MCF 10A (cell line): ENCODE data around the gene PUS1. TPM values are rescaled to one million over a fixed set of nuclear protein-coding genes. Genes with fewer than 3 reads are reported as not detected.

Experiments used
- BruUV-seq: library from RNA; stranded (reverse); fragments of 400-500 nt; replicated peaks from 2 replicates; lab custom pipeline; 2021; lab: Mats Ljungman, UMichigan
- CTCF ChIA-PET: fragments of 300-600 bp; sonication (Branson Sonifier 250); formaldehyde crosslinking; extraction: SDS; loops from one replicate; lab custom pipeline; 2021; ENCODE audit warnings: antibody characterized with exemption, inconsistent platforms; lab: Yijun Ruan, JAX
- POLR2A ChIA-PET: fragments of 300-600, 350-650 bp; sonication (Branson Sonifier 250); formaldehyde crosslinking; extraction: SDS; loops from one replicate; lab custom pipeline; 2020; ENCODE audit warnings: antibody characterized with exemption, inconsistent platforms; lab: Yijun Ruan, JAX
- DNase-seq: peaks from one replicate; pipeline ENCODE4 v3.0.0-alpha.2; 2018; ENCODE audit not compliant: unreplicated experiment
- H3K27ac Mint-ChIP-seq: one replicate; pipeline ENCODE4 v1.8.0; 2022; ENCODE audit warnings: mild to moderate bottlenecking, low read depth, mixed read lengths; ENCODE audit not compliant: unreplicated experiment
- H3K27me3 Mint-ChIP-seq: one replicate; pipeline ENCODE4 v1.8.0; 2022; ENCODE audit warnings: mixed read lengths; ENCODE audit not compliant: insufficient read depth, unreplicated experiment
- H3K36me3 Mint-ChIP-seq: one replicate; pipeline ENCODE4 v1.8.0; 2022; ENCODE audit warnings: mild to moderate bottlenecking, moderate library complexity, mixed read lengths; ENCODE audit not compliant: insufficient read depth, unreplicated experiment
- H3K4me1 Mint-ChIP-seq: one replicate; pipeline ENCODE4 v1.8.0; 2022; ENCODE audit warnings: mixed read lengths; ENCODE audit not compliant: insufficient read depth, unreplicated experiment
- H3K4me3 Mint-ChIP-seq: one replicate; pipeline ENCODE4 v1.8.0; 2022; ENCODE audit warnings: mild to moderate bottlenecking, moderate library complexity, mixed read lengths; ENCODE audit not compliant: unreplicated experiment
- H3K9me3 Mint-ChIP-seq: one replicate; pipeline ENCODE4 v1.8.0; 2022; ENCODE audit warnings: mixed read lengths; ENCODE audit not compliant: unreplicated experiment
- CTCF ChIP-seq: fragments of 200-600 bp; IDR thresholded peaks from one replicate; pipeline ENCODE4 v1.8.0; 2022; ENCODE audit warnings: antibody characterized with exemption, mild to moderate bottlenecking; ENCODE audit not compliant: unreplicated experiment
- intact Hi-C: fragments of 100-400 bp; cut with micrococcal nuclease; formaldehyde crosslinking; loops from 2 replicates; pipeline ENCODE4 v1.14.1; 2022
- total RNA-seq: library from RNA; stranded (reverse); gene quantifications from 2 replicates; pipeline ENCODE4 v1.2.3, GENCODE V29; 2022

PUS1 gene
- total RNA-seq, 1 experiment from 2014 or later, result 72.3 TPM

- H3K27ac Mint-ChIP-seq, result no peak overlapping the region
- H3K36me3 Mint-ChIP-seq, result peaks cover 32% of the 10 kb centered on the region
- H3K9me3 Mint-ChIP-seq, result no peaks in the 10 kb centered on the region
- no peak overlapping the region for H3K4me3 Mint-ChIP-seq
- intact Hi-C loops, result no loop called here
- CTCF ChIA-PET, result interaction anchor here (0.6 kb wide), 1 partner anchor 11 kb away, joined by 3 read pairs; no protein-coding TSS in a partner anchor
- H3K27me3 Mint-ChIP-seq, result no peaks in the 10 kb centered on the region
- TF ChIP-seq CTCF, result no peak
- peaks cover 30% of the 10 kb centered on the region for H3K4me1 Mint-ChIP-seq
- POLR2A ChIA-PET, result no interaction called here
- BruUV-seq, result no TSS peak
- no peak for DNase-seq
Measured at GRCh38 chr12:131963381-131963780, 34.3 kb downstream of the PUS1 start.

DNA sequence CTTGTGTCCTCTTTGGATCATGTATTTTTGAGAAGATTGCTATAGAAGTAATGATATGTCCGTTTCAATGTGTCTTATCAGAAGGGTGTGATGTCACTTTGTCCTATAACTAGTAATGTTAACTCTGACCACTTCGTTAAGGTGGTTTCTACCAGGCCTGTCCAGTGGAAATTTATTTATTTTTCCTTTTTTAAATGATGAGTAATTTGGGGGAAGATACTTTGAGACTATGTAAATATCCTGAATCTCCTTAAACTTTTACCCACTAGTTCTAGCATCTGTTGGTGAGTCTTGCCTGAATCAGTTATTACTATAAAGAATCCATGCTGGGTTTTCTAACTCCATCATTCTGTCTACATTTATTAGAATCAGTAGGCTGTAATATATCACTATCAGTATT, 36.0 kb downstream of the PUS1 start:
- Mint-ChIP-seq H3K9me3 (no peaks in the 10 kb centered on the region), H3K4me3 (no peak overlapping the region), H3K27me3 (no peaks in the 10 kb centered on the region), H3K36me3 (peaks cover 33% of the 10 kb centered on the region), H3K4me1 (peaks cover 21% of the 10 kb centered on the region), H3K27ac (no peak overlapping the region)
- no TSS peak for BruUV-seq
- intact Hi-C loops, result no loop called here
- DNase-seq, result no peak
- CTCF ChIA-PET, result no interaction called here
- TF ChIP-seq CTCF, result no peak
- POLR2A ChIA-PET, result interaction anchor here (1.0 kb wide), 1 partner anchor 12 kb away, joined by 3 read pairs; no protein-coding TSS in a partner anchor

GRCh38 chr12:131971226-131971625, 42.1 kb downstream of the PUS1 start:
- ChIA-PET CTCF (interaction anchor here (0.6 kb wide), 1 partner anchor 144 kb away, joined by 3 read pairs; no protein-coding TSS in a partner anchor), POLR2A (no interaction called here)
- H3K9me3 Mint-ChIP-seq, result no peaks in the 10 kb centered on the region
- H3K27me3 Mint-ChIP-seq, result no peaks in the 10 kb centered on the region
- no TSS peak for BruUV-seq
- intact Hi-C loops, result no loop called here
- H3K4me3 Mint-ChIP-seq, result no peak overlapping the region
- no peak for TF ChIP-seq CTCF
- H3K4me1 Mint-ChIP-seq, result no peaks in the 10 kb centered on the region
- peaks cover 29% of the 10 kb centered on the region for H3K36me3 Mint-ChIP-seq
- no peak overlapping the region for H3K27ac Mint-ChIP-seq
- no peak for DNase-seq

DNA sequence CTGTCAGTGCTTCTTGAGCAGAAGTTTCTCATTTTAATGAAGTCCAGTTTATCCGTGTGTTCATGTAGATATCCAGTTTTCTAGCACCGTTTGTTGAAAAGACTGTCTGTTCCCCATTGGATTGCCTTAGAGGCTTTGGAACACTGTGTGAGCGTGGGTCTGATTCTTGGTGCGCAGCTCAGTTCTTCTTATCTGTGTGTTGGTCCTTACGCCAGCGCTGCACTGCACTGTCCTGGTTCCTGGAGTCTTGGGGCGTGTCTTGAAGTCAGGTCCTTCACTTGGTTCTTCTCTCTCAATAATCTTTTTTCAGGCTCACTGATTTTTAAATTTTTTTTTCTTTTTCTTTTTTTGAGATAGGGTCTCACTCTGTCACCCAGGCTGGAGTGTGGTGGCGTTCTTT, 46.2 kb downstream of the PUS1 start:
- H3K9me3 Mint-ChIP-seq, result no peaks in the 10 kb centered on the region
- intact Hi-C loops, result no loop called here

More for the DNA sequence above, 46.2 kb downstream of the PUS1 start:
- ChIA-PET CTCF (interaction anchor here (0.7 to 1.1 kb wide), 2 partner anchors 9 to 22 kb away, joined by 3 read pairs; no protein-coding TSS in a partner anchor), POLR2A (no interaction called here)
- no peak for DNase-seq
- no peak for TF ChIP-seq CTCF
- peaks cover 44% of the 10 kb centered on the region for H3K36me3 Mint-ChIP-seq
- no peak overlapping the region for H3K27ac Mint-ChIP-seq
- peaks cover 5% of the 10 kb centered on the region for H3K4me1 Mint-ChIP-seq
- BruUV-seq, result no TSS peak
- H3K27me3 Mint-ChIP-seq, result no peaks in the 10 kb centered on the region
- no peak overlapping the region for H3K4me3 Mint-ChIP-seq
